CD4-positive, alpha-beta T cell (primary cell): ENCODE results near the gene PPBP. TPM values are rescaled to one million over a fixed set of nuclear protein-coding genes. Genes with fewer than 3 reads are reported as not detected.

ENCODE experiments used
- ATAC-seq: fragments of 200-7000 bp; cut with Tn5 transposase; one replicate; pipeline ENCODE4 v1.10.0; 2022; ENCODE audit warnings: mild to moderate bottlenecking; ENCODE audit not compliant: poor library complexity
- CTCF ChIA-PET: fragments of 350-600 bp; sonication (Branson Sonifier 250); formaldehyde crosslinking; loops from one replicate; lab custom pipeline; 2021; ENCODE audit warnings: antibody characterized with exemption, inconsistent platforms; lab: Charles Lee
- POLR2A ChIA-PET: fragments of 350-600 bp; sonication (Branson Sonifier 250); formaldehyde crosslinking; loops from one replicate; lab custom pipeline; 2021; ENCODE audit warnings: antibody characterized with exemption, inconsistent platforms; lab: Charles Lee
- DNase-seq, 14 experiments: peaks; one replicate each; pipeline ENCODE4 v3.0.0-alpha.2; 2013 to 2020; ENCODE audit warnings: mixed read lengths in 2 of 14
- H3K27ac ChIP-seq, 2 donors: one replicate each; pipeline versions ENCODE4 v1.5.1 to v1.7.0; 2013; ENCODE audit warnings: low read length in 2 of 2, low read depth in 1 of 2, mild to moderate bottlenecking in 1 of 2
- H3K27me3 ChIP-seq, 2 experiments: 1 replicate in 1 of 2; 2 replicates in 1 of 2; pipeline versions ENCODE4 v1.6.1 to v1.7.0; 2013; ENCODE audit warnings: low read length in 2 of 2, control low read depth in 1 of 2, mild to moderate bottlenecking in 1 of 2, moderate library complexity in 1 of 2; ENCODE audit not compliant: insufficient read depth in 2 of 2, control insufficient read depth in 1 of 2
- H3K36me3 ChIP-seq: one replicate; pipeline ENCODE4 v1.6.1; 2013; ENCODE audit warnings: low read length, control low read depth; ENCODE audit not compliant: insufficient read depth
- H3K4me1 ChIP-seq: one replicate; pipeline ENCODE4 v1.6.1; 2013; ENCODE audit warnings: low read length, control low read depth; ENCODE audit not compliant: insufficient read depth
- H3K4me3 ChIP-seq: one replicate; pipeline ENCODE4 v1.5.1; 2013; ENCODE audit warnings: mild to moderate bottlenecking, low read length, moderate library complexity
- H3K9me3 ChIP-seq, 2 experiments: 1 replicate in 1 of 2; 2 replicates in 1 of 2; pipeline versions ENCODE4 v1.6.1 to v1.7.0; 2013; ENCODE audit warnings: low read length in 2 of 2, mild to moderate bottlenecking in 2 of 2, control low read depth in 1 of 2, moderate library complexity in 1 of 2; ENCODE audit not compliant: control insufficient read depth in 1 of 2, insufficient read depth in 1 of 2
- H3K27ac Mint-ChIP-seq: one replicate; pipeline ENCODE4 v1.8.0; 2020; ENCODE audit warnings: mixed read lengths
- H3K27me3 Mint-ChIP-seq: one replicate; pipeline ENCODE4 v1.8.0; 2021; ENCODE audit warnings: mixed read lengths
- H3K36me3 Mint-ChIP-seq: one replicate; pipeline ENCODE4 v1.8.0; 2021; ENCODE audit warnings: low read depth, mixed read lengths
- H3K4me1 Mint-ChIP-seq: one replicate; pipeline ENCODE4 v1.8.0; 2021; ENCODE audit warnings: low read depth, mixed read lengths
- H3K4me3 Mint-ChIP-seq: one replicate; pipeline ENCODE4 v1.8.0; 2020; ENCODE audit warnings: mild to moderate bottlenecking, mixed read lengths
- H3K9me3 Mint-ChIP-seq: one replicate; pipeline ENCODE4 v1.8.0; 2020; ENCODE audit warnings: mixed read lengths
- intact Hi-C, 2 experiments: fragments of 100-400 bp; cut with DNase I in 1 of 2; cut with micrococcal nuclease in 1 of 2; formaldehyde crosslinking; loops; one replicate each; pipeline versions ENCODE4 v1.15.1 to v1.9.0; 2023 to 2025; cut with DNase I, micrococcal nuclease
- total RNA-seq, 174 experiments: library from RNA in 2 of 174; stranded (reverse) in 2 of 174; gene quantifications; one replicate each; pipeline ENCODE4 v1.2.3 and lab custom pipeline; 2021 to 2026
- TF ChIP-seq, protein P1 (sequence below): fragments of 200-600 bp; IDR thresholded peaks from one replicate; pipeline ENCODE4 v1.8.0; 2022; ENCODE audit warnings: antibody characterized with exemption, mild to moderate bottlenecking

The PPBP gene
- total RNA-seq, 2 experiments from 2014 or later = 0.52 to 0.95 TPM

DNA sequence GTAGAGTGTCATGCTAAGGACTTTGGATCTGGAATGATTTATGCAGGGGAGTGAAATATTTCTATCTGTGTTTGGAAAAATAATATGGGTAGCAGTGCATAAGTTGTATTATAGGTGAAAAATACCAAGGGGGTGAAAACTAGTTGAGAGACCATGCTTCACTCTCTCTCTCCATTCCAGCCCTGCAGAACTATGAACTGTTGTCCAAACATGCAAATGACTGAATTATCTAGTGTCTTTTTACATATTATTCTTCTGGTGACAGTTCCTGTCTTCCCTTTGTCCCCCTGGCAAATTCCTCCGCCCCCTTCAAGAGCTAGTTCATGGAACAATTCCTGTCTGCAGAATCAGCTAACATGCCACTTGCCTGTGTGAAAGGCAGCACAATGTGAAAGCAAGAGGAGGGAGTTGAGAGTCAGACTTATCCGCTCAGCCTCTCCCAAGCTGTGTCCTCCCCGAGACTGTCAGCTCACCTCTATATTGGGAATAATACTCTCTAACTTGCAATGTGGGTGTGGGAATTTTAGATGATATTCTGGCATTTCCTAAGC lies 8.5 kb downstream of the PPBP start:
- no peaks in the 10 kb centered on the region for H3K36me3 Mint-ChIP-seq
- H3K4me1 Mint-ChIP-seq = no peaks in the 10 kb centered on the region
- no peaks in the 10 kb centered on the region for H3K9me3 Mint-ChIP-seq
- DNase-seq (no peak), ATAC-seq (no peak)
- no peak overlapping the region for H3K27ac ChIP-seq
- no peak overlapping the region for H3K4me3 Mint-ChIP-seq
- peaks cover 11% of the 10 kb centered on the region for H3K27me3 Mint-ChIP-seq
- no peaks in the 10 kb centered on the region for H3K36me3 ChIP-seq
- TF ChIP-seq, protein P1, sequence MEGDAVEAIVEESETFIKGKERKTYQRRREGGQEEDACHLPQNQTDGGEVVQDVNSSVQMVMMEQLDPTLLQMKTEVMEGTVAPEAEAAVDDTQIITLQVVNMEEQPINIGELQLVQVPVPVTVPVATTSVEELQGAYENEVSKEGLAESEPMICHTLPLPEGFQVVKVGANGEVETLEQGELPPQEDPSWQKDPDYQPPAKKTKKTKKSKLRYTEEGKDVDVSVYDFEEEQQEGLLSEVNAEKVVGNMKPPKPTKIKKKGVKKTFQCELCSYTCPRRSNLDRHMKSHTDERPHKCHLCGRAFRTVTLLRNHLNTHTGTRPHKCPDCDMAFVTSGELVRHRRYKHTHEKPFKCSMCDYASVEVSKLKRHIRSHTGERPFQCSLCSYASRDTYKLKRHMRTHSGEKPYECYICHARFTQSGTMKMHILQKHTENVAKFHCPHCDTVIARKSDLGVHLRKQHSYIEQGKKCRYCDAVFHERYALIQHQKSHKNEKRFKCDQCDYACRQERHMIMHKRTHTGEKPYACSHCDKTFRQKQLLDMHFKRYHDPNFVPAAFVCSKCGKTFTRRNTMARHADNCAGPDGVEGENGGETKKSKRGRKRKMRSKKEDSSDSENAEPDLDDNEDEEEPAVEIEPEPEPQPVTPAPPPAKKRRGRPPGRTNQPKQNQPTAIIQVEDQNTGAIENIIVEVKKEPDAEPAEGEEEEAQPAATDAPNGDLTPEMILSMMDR = no peak
- ChIA-PET CTCF (no interaction called here), POLR2A (no interaction called here)
- no peaks in the 10 kb centered on the region for H3K27me3 ChIP-seq
- no peak overlapping the region for H3K4me3 ChIP-seq
- H3K27ac Mint-ChIP-seq = no peak overlapping the region
- H3K4me1 ChIP-seq = no peaks in the 10 kb centered on the region
- peaks cover 0 to 10% of the 10 kb centered on the region in 2 experiments for H3K9me3 ChIP-seq
- intact Hi-C loops = no loop called here

DNA sequence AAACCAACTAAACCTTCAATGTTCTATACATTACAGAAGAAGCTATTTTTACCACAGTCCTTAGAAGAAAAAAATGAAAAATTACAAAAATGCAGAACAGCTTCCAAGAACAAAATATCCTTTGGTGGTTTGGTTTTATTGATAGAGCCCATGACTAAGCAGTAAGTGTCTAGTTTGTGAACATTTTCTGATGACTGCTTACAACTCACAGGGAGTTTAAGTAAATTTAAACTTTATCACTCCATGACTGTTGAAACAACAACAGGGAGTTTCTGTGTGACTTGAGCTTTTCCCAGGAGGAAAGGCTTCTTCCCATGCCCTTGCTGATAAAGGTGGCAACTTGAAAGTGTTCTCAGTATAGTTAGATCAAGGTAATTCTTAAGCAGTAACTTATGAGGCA lies 9.1 kb downstream of the PPBP start:
- TF ChIP-seq, protein P1 = no peak
- no peak for ATAC-seq
- no peaks in the 10 kb centered on the region for H3K36me3 ChIP-seq
- Mint-ChIP-seq H3K4me1 (no peaks in the 10 kb centered on the region), H3K4me3 (no peak overlapping the region), H3K36me3 (no peaks in the 10 kb centered on the region), H3K27ac (no peak overlapping the region), H3K9me3 (peaks cover under 1% of the 10 kb centered on the region), H3K27me3 (peaks cover 11% of the 10 kb centered on the region)
- ChIA-PET CTCF (no interaction called here), POLR2A (no interaction called here)
- no peak for DNase-seq
- H3K4me3 ChIP-seq = no peak overlapping the region
- no peak overlapping the region for H3K27ac ChIP-seq
- H3K9me3 ChIP-seq = peaks cover 0 to 10% of the 10 kb centered on the region in 2 experiments
- H3K27me3 ChIP-seq = no peaks in the 10 kb centered on the region
- no peaks in the 10 kb centered on the region for H3K4me1 ChIP-seq
- intact Hi-C loops = no loop called here

DNA sequence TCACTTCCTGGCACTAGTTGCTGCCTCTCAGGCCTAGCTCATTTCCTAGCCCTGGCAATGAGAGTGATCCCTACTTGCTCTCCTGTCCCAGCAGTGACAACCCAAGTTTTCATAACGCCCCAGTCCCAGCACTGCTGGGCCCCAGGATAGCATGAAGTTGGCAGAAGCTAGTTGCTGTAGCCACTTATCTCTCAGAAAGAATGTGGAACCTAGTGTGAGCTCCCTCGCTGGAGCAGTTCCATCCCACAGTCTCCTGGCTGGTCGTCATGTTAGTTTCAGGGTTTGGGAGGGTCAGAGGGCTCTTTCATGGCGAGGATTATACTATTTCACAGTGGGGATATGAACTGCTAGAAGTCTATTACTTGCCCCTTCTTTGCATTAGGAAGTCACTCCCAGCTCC lies 11.3 kb downstream of the PPBP start:
- Mint-ChIP-seq H3K4me1 (no peaks in the 10 kb centered on the region), H3K4me3 (no peak overlapping the region), H3K9me3 (peaks cover 9% of the 10 kb centered on the region), H3K27me3 (peaks cover 5% of the 10 kb centered on the region), H3K27ac (no peak overlapping the region), H3K36me3 (no peaks in the 10 kb centered on the region)
- intact Hi-C loops = no loop called here
- ChIA-PET POLR2A (no interaction called here), CTCF (no interaction called here)
- TF ChIP-seq, protein P1 = no peak
- ATAC-seq = no peak
- H3K4me3 ChIP-seq = no peak overlapping the region
- peaks cover 0 to 7% of the 10 kb centered on the region in 2 experiments for H3K9me3 ChIP-seq
- DNase-seq = no peak
- H3K36me3 ChIP-seq = no peaks in the 10 kb centered on the region
- no peaks in the 10 kb centered on the region for H3K27me3 ChIP-seq
- H3K4me1 ChIP-seq = no peaks in the 10 kb centered on the region
- no peak overlapping the region for H3K27ac ChIP-seq
